Breast epithelium (tissue), 3 donors: ENCODE data around the gene NUP205.

Source experiments
- CTCF ChIP-seq, 3 donors: fragments of 450-650 bp; IDR thresholded peaks; one replicate each; pipeline ENCODE4 v1.5.1; 2016 to 2017; ENCODE audit warnings: antibody characterized with exemption in 3 of 3, mild to moderate bottlenecking in 3 of 3, moderate library complexity in 3 of 3
- POLR2A ChIP-seq: fragments of 450-650 bp; IDR thresholded peaks from one replicate; pipeline ENCODE4 v1.6.1; 2016; ENCODE audit warnings: antibody characterized with exemption, mild to moderate bottlenecking, moderate library complexity
- POLR2AphosphoS5 ChIP-seq, 3 donors: sonication (generic); formaldehyde crosslinking; IDR thresholded peaks; one replicate each; pipeline ENCODE4 v1.6.1; 2017; ENCODE audit warnings: antibody characterized with exemption in 3 of 3

GRCh38 chr7:135523146-135523545 is 34.6 kb upstream of the NUP205 start:
- TF ChIP-seq CTCF (IDR thresholded peaks at IDR 0.05) (no peak), POLR2AphosphoS5 (IDR thresholded peaks at IDR 0.05) (no peak), POLR2A (no peak)
